ENCODE data around the gene ANKRD13D. TPM values are rescaled to one million over a fixed set of nuclear protein-coding genes. Genes with fewer than 3 reads are reported as not detected.

ANKRD13D gene
- total RNA-seq, 1 experiment from 2014 or later, result 58.9 TPM

DNA sequence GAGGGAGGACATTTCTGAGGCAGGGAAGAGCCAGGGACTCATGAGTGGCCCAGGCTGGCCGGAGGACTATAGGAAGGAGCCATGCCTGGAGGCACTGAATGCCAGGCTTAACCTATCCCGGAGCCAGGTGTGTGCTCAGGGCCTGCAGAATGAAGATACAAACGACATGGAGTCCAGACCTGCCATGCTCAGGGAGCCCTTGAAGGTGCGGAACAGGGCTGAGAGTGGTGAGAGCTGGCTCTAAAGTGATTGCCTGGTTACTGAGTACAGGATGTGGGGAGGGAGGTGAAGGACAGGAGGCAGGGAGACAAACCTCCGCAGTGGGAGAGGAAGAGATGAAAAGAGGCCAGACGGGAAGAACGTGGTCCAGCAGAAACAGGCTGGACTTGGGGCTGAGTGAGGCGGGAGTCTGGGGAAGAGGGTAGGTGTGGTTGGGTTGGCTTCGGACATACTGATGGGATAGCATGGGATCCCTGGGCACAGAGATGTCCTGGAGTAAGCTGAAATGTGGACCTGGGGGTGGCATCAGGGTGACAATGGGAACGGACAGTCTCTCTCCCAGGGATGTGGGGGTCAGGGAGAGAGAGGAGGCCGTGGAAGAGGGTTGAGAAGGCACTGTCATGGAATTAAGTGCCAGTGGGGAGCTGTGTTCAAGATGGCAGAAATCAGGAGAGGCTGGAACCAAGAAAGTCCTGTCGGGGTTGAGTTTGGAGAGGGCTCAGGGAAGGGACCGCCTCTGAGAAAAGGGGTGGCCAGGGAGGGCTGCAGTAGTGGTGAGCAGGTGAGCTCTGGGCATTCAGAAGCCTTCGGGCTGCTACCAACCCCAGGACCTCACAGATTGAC is 1.5 kb upstream of the ANKRD13D start:
- H3K9me3 ChIP-seq (ENCODE audit: low read length), result no peaks in the 10 kb centered on the region
- H3K9me2 ChIP-seq (replicated peaks; ENCODE audit: low read length), result no peaks in the 10 kb centered on the region
- POLR2A ChIA-PET (ENCODE audit: unreplicated experiment), result interaction anchor here (1.0 kb wide), 1 partner anchor 16 kb away, joined by 3 read pairs; the partner anchor contains the start of gene SSH3
- H3K27me3 ChIP-seq (ENCODE audit: low read length), result no peaks in the 10 kb centered on the region
- H3F3A ChIP-seq (ENCODE audit: low read length, unreplicated experiment), result no peaks in the 10 kb centered on the region
- H3K4me2 ChIP-seq (ENCODE audit: low read length), result peak overlapping the region; percentile 93
- DNase-seq (no peak), ATAC-seq (no peak)
- CTCF ChIA-PET, result no interaction called here
- peaks cover 29% of the 10 kb centered on the region for H3K79me2 ChIP-seq (ENCODE audit: low read length)
- H3K4me1 ChIP-seq (ENCODE audit: insufficient read depth, low read length), result peaks cover 28% of the 10 kb centered on the region
- H3K27ac ChIP-seq (ENCODE audit: low read length), result peak overlapping the region; percentile 89
- BruUV-seq (replicated peaks), result TSS peak; percentile 76
- H2AFZ ChIP-seq (ENCODE audit: low read length), result no peak overlapping the region
- intact Hi-C loops (cut with micrococcal nuclease), result loop anchor here (1.0 kb wide), 1 partner anchor 30 kb away; no protein-coding TSS in a partner anchor
- peak overlapping the region; percentile 88 for H3K9ac ChIP-seq (ENCODE audit: low read length)
- peak overlapping the region; percentile 83; the same call in 1 of the 2 replicates for H3K4me3 ChIP-seq (ENCODE audit: low read length)
- no peak for TF ChIP-seq EZH2phosphoT487 (IDR thresholded peaks at IDR 0.05; ENCODE audit: borderline replicate concordance, low read length)
- TF ChIP-seq CTCF (conservative IDR thresholded peaks at IDR 0.05; ENCODE audit: low read depth, low read length), result no peak
- no peak for TF ChIP-seq EZH2 (IDR thresholded peaks at IDR 0.05; ENCODE audit: low read length, unreplicated experiment)
- H3K36me3 ChIP-seq (ENCODE audit: low read depth, low read length), result peaks cover 34% of the 10 kb centered on the region; the same call in 1 of the 2 replicates
- no peaks in the 10 kb centered on the region for H4K20me1 ChIP-seq (ENCODE audit: low read length)

DNA sequence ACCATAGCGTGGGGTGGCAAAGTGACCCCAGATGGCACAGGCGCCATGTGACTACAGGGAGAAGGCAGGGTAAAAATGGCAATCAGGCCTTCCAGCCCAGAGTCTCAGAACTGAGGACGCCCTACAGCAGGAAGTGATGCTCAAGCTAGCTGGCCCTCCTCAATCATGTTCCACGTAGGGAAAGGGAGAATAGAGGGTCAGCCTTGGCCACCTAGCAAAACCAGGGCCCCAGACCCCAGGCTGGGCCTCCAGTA is 978 bp upstream of the ANKRD13D start:
- Histone ChIP-seq H3K4me1 (ENCODE audit: insufficient read depth, low read length) (peaks cover 33% of the 10 kb centered on the region), H3K4me3 (ENCODE audit: low read length) (peak overlapping the region; percentile 83), H3K27ac (ENCODE audit: low read length) (peak overlapping the region; percentile 89), H3K27me3 (ENCODE audit: low read length) (no peaks in the 10 kb centered on the region), H4K20me1 (ENCODE audit: low read length) (no peaks in the 10 kb centered on the region), H3F3A (ENCODE audit: low read length, unreplicated experiment) (no peaks in the 10 kb centered on the region), H3K9me2 (replicated peaks; ENCODE audit: low read length) (no peaks in the 10 kb centered on the region), H3K79me2 (ENCODE audit: low read length) (peaks cover 29% of the 10 kb centered on the region), H3K9ac (ENCODE audit: low read length) (peak overlapping the region; percentile 88), H3K9me3 (ENCODE audit: low read length) (no peaks in the 10 kb centered on the region), H3K36me3 (ENCODE audit: low read depth, low read length) (peaks cover 28% of the 10 kb centered on the region; the same call in 1 of the 2 replicates), H3K4me2 (ENCODE audit: low read length) (peak overlapping the region; percentile 93), H2AFZ (ENCODE audit: low read length) (peak overlapping the region; percentile 79)
- CTCF ChIA-PET, result no interaction called here
- ATAC-seq (no peak), DNase-seq (no peak)
- POLR2A ChIA-PET (ENCODE audit: unreplicated experiment), result interaction anchor here (1.0 kb wide), 1 partner anchor 15 kb away, joined by 3 read pairs; the partner anchor contains the start of gene SSH3
- intact Hi-C loops (cut with micrococcal nuclease), result loop anchor here (1.0 kb wide), 1 partner anchor 29 kb away; no protein-coding TSS in a partner anchor
- no peak for TF ChIP-seq EZH2 (IDR thresholded peaks at IDR 0.05; ENCODE audit: low read length, unreplicated experiment)
- no peak for TF ChIP-seq EZH2phosphoT487 (IDR thresholded peaks at IDR 0.05; ENCODE audit: borderline replicate concordance, low read length)
- TF ChIP-seq CTCF (conservative IDR thresholded peaks at IDR 0.05; ENCODE audit: low read depth, low read length), result no peak
- BruUV-seq (replicated peaks), result no TSS peak
